ENCODE results near the gene RASSF1.

DNA sequence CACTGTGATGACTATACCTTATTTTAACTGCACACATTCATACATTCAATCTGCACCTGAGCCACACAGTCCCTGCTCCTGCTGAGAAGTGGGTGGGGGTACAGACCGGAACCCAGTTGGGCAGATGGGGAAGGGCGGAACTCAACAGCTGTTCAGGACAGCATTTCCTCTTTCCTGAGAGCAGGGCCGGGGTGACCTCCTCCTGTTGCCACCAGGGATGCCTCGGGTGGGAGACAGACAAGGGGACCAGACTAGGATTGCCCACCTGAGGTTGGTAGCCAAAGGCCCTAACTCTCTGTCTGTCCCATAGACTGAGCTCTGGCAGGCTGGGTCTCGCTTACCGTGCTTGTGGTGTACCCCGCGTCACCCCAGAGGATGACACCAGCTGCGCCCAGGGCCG is 22.0 kb downstream of the RASSF1 start:
- TF ChIP-seq POLR2A (IDR thresholded peaks at IDR 0.05), result no peak
- TF ChIP-seq, protein P1, sequence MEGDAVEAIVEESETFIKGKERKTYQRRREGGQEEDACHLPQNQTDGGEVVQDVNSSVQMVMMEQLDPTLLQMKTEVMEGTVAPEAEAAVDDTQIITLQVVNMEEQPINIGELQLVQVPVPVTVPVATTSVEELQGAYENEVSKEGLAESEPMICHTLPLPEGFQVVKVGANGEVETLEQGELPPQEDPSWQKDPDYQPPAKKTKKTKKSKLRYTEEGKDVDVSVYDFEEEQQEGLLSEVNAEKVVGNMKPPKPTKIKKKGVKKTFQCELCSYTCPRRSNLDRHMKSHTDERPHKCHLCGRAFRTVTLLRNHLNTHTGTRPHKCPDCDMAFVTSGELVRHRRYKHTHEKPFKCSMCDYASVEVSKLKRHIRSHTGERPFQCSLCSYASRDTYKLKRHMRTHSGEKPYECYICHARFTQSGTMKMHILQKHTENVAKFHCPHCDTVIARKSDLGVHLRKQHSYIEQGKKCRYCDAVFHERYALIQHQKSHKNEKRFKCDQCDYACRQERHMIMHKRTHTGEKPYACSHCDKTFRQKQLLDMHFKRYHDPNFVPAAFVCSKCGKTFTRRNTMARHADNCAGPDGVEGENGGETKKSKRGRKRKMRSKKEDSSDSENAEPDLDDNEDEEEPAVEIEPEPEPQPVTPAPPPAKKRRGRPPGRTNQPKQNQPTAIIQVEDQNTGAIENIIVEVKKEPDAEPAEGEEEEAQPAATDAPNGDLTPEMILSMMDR (IDR thresholded peaks at IDR 0.05), result no peak

Data from suprapubic skin (tissue), 3 donors.